Fibroblast of skin of right quadriceps (primary cell): Measurements from ENCODE around the gene MUC2.

ENCODE experiments used
- DNase-seq: peaks from one replicate; pipeline ENCODE4 v3.0.0-alpha.2; 2013

Gene MUC2

DNA sequence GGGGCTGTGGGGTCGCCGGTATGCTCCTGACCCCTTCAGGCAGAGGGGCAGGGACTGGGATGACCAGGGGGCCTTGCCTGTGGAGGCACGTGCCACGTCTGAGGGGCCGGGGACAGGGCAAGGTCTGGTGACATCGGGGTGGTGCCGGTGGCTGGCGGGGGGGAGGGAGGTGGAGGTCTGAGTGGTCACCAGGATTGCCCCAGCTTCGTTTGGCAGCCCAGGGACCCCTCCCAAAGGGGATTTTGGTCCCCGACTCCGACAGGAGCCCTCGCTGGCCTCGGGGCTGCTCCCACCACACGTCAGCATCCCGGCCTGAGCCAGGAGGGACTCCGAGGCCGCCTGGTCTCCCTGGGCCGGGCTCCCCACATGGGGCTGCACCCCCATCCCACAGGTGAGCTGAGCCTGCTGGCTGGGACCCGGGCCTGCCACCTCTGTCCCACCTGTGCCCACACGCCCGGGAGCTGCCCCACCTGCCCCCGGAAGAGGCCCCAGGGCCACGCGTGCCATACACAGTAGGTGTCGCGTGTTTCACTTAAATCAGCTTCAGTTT is 37.1 kb upstream of the MUC2 start:
- no peak for DNase-seq

DNA sequence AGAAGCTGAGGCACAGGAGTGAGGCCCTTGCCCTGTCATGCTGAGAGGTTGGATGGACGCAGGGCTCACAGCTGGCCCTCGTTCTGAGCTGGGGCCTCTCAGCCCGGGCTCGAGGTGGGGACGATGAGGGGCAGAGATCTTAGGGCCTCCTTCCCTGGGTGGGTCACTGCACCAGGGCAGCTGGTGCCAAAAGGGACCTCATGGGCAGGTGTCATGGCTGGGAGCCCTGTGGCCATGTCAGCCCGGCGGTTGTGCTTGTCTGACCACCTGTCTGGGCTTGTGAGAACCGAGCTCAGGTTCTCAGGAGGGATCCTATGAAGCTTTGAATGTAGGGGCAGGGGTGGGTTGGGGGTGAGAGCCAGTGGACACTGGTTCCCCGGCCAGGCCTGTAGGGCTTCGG is 36.3 kb upstream of the MUC2 start:
- no peak for DNase-seq

DNA sequence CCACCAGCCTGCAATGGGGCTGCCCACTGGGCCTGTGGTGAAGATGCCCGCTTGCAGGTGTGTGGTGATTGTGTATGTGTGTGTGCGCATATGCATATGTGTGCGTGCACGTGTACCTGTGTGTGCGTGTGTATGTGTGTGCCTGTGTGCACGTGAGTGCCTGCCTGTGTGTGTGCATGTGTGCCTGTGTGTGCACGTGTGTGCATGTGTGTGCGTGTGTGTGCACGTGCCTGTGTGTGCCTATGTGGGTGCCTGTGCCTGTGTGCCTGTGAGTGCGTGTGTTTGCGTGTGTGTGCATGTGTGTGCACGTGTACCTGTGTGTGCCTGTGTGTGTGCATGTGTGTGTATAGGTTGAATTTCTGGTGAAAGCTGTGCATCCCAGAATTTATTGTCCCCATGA is 35.8 kb upstream of the MUC2 start:
- DNase-seq = no peak

DNA sequence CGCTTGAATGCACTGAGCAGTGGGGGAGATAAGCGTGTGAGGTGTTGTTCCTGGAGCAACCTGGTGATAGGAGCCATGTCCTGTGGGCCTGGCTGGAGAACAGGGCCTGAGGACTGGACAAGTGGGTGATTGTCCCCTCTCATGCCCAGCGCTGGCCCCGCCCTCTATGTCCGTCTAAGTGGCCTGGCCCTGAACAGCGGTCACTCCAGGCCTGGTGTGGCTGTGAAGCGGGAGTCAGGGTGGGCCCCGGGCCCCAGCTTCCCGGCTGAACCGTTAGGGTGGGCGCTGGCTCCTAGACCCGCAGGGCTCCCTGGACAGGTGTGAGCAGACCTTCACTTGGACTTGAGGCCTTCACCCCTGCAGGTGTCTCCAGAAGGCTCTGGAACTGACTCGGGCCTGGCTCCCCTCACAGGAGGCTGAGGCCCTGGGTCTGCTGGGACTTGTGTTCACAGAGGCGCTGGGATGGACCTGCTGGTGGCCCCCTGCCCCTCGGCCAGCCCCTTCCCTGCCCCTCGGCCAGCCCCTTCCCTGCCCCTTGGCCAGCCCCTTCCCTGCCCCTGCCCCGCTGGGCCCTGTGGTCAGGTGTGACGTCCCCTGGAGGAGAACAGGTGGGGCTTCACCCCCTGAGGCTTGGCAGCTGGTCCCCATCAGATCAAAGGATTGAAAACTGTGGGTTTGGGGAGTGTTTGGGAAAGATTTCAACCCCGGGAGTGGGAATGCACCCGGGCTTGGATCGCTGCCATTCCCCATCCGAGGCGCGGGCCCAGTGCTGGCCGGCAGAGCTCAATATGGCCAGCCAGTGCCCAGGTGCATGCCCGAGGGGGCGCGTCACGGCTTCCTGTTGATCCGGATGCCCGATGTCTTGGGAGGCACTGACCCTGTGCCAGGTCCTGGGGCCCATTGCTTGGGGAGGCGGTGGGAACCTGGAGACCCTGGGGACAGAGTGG is 34.9 kb upstream of the MUC2 start:
- no peak for DNase-seq

DNA sequence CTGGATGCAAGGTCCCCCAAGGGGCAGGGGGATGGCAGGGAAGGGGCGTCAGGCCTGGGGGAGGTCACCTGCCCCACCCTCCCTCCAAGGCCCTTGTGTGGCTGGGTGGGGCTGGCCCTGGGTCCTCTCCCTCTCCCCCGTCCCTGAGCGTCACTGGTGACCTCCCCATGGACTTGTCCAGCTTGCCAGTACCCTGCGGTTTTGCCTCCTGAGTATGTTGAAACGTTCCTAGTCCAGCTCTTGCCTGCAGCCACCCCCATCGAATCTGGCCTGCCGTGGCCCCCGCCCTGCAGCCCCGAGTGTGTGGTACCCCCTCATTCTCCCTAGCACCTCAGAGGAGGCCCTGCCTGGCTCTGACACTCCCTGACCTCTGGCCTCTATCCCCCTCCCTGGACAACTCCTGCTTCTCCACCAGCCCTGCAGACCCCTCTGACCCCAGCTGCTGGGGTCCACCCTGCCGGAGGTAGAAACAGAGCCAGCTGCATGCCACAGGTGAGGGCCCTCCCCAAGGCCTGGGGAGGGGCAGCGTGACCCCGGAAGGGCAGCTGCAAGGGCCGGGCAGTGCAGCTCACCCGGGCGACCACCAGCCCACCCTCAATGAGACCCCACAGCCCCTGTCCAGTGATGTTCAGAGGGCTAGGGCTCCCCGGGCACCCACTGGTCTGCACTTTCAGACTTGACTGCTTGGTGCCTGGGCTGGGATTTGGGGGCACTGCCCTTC is 34.1 kb upstream of the MUC2 start:
- DNase-seq = no peak

DNA sequence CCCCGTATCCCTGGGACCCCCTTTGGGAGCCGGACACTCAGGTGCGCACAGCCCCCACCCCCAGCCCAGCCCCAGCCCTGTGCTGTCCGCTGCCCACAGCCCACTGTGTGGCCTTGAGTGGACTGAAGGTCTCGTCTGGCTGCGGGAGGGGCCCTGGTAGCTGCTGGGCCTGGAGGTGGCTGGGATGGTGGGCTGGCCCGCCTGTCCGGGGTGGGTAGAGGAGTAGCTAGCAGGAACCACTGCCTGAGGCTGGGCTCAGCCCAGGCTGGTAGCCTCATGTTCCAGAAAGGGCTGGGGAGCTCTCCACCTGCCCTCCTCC is 33.6 kb upstream of the MUC2 start:
- DNase-seq = no peak

DNA sequence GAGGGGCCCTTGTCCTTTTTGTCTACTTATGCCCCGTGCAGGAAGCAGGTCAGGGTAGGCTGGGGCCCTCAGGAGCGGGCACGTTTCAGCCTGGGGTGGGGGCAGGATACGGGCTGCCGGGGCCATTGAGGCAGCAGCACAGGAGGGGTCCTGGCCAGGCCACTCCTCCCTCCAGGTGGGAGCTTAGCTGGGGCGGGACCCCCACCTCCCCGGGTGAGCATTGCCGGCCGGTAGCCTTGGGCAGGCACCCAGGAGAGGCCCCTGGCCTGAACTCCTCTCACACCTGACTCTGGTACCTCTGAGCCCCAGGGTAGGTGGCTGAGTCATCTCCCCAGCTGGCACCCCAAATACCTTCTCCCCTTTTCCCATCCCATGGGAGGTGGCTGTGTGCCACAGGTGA is 33.2 kb upstream of the MUC2 start:
- DNase-seq = no peak

DNA sequence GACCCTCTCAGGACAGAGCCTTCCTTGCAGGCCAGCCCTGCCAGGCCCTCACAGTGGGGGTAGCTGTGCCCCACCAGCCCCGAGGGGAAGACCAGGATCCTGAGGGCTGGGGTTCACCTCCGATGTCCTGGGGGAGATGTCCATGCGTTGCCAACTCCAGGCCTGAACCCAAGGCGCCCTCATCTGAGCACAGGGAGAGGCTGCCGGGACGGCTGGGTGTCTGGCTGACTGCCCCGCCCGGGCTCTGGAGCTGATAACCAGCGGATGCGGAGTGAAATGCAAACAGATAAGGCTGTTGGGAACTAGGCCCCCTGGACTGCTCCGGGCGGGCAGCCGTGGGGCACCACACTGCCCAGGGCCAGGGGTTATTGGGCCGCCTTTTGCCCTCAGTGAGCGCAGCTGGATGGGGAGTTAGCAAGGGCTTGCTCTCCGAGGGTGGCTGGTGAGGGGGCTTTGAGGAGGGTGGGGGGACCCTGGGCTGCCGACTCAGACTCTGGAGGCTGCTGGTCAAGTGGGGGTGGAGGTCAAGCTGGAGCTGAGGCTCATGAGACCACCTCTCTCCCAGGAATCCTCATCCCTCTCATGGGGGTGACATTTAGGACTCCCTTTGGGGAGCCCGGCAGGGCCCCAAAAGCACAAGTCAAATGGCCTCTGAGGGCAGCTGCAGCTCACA is 32.6 kb upstream of the MUC2 start:
- DNase-seq = no peak

DNA sequence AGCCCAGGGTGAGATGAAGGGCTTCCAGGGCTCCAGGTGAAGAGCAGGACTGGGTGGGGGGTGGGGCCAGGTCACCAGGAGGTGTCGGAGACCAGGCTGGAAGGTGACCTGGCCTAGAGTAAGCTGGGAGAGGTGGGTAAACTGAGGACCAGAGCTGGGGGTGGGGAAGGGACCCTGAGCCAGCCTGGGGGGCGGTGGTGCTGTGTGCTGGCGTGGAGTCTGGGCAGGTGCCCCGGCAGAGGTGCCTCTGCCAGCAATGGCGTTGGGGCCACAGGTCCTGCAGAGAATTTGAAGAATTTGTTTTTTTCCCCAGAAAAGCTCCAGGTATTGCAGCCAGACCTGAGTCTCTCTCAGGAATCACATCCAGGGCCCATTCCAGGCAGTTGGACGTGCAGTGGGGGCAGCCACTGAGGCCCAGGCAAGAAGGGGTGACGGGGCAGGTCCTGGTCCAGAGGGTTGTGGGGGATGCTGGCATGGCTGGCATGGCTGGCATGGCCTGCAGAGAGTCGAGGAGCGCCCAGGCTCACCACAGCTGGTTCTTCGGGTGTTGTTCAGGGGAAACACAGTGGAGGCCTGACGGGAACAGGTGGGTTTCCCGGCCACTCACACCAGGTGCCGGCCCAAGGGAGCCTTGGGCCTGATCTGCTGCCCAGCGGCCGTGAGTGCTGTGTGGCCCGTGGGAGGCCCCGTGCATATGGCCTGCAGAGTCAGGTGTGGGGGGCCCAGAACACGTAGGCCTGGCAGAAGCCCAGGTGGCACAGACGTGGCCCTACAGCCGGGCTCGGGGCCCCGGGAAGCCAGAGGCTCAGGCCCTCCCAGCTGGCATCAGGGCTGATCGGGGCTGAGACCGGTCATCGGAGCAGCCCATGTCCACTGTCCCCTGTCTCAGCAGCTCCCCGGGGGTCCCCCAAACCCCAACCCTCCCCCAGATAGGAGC is 31.8 kb upstream of the MUC2 start:
- DNase-seq = no peak

DNA sequence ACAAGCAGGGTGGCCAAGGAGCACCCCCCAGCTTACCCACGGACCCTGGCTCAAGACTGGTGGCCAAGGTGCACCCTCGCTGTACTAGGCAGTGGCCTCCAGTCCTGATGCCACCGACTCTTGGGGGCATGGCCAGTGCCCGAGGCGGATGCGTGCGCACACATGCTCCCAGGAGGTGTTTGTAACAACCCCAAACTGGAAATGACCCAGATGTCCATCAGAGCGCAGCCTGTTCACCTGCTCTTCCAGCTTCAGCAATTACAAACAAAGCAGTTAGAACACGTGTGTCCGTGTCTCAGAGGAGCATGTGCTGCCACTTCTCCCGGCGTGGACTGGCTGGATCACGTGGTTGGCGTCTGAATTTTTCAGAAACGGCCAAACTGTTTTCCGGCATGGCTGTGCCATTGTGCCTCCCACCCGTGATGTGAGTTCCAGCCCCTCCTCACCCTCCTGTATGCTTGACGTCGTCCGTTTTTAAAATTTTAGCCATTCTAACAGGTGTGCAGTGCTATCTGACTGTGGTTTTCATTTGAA is 31.0 kb upstream of the MUC2 start:
- DNase-seq = no peak

DNA sequence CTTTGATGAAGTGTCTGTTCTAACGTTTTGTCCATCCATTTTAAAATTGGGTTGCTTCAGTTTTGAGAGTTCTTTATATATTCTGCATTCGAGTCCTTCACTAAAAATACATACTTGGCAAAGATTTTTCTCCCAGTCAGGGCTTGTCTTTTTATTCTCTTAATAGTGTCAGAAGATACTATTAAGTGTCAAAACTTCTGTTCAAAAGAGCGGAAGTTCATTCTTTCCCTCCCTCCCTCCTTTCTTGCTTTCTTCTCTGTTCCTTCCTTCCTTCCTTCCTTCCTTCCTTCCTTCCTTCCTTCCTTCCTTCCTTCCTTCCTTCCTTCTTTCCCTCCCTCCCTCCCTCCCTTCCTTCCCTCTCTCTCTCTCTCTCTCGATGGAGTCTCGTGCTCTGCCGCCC is 30.5 kb upstream of the MUC2 start:
- no peak for DNase-seq

DNA sequence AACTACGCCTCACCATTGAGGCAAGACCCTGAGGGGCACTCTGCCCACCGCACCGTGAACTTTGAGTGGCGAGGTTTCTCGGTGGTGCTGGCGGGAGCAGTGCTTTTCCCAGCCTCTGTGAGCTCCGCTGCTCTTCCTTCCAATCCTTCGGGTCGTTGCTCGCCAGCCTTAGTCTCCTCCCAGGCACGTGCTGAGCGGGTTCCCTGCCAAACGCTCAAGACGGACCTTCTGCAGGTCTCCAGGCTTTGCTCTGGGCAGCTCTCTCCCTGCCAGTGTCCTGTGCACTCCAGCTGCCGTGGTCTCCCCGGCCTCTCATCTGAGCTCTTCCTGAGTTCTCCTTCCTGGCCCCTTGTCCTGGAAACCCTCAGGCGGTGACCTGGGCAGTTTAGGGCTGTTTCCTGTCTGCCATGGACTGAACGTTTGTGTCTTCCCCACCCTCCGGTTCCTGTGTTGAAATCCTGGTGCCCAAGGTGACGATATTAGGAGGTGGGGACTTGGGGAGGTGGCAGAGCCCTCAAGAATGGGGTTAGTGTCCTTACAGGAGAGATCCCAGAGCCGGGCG is 27.0 kb upstream of the MUC2 start:
- DNase-seq = no peak

DNA sequence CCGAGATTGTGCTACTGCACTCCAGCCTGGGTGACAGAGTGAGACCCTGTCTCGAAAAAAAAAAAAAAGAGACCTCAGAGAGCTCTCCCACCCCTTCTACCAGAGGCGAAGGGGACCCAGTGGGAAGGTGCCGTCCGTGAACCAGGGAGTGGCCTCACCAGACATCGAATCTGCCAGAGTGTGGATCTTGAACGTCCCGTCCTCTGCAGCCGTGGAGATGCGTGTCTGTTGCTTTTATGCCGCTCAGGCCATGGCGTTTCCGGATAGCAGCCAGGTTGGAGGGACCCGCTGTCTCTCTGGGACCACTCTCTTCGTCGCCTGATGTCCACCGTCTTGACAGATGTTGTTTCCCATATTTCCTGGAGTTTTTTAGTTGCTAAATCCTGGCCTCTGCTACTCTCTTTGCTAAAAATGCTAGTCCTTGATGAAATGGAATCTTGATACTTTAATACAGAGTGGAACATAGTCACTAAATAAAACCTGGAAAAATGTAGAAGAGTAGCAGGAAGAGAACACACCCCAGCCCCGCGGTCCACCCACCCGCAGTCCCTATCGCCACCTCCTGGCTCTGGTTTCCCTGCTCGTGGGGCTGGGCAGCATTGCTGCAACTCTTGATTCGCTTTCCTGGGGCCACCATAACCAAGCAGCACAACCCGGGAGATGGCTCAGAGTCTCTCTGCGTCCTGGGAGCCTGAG is 26.2 kb upstream of the MUC2 start:
- DNase-seq = no peak

DNA sequence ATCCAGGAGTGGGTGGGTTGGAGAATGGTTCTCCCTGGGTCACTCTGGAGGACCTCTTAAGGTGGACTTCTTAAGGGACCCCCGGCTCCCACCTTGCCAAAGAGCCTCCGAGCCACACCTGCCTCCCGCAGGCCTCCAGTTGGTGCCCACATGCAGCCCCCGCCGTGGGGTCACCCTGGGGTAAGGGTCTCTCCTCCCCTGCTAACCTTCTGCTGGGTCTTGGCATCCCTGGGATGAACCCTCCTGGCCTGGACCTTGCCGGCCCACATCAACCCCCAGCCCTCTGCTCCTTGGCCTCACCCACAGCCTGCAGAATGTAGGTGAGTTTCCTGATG is 25.6 kb upstream of the MUC2 start:
- DNase-seq = no peak

DNA sequence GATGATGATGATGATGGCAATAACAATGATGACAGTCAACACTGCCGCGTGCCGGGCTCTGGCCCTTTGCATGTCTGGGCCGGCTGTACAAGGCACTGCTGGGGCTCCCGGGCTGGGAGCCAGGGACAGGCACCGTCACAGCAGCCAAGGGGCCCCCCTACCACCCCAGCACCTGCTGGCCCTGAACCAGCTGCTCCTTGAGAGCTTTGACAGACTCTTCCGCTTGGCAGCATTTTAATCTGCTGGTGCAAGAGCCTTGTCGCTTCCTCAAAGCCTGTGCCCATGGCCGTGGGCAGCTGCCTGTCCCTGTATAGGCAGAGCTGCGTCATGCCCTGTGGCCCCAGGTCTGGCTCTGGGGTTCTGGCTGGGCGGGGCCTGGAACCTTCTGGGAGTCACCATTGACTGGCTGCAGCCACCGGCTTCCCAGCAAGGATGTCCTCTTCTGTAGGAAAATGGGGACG is 25.2 kb upstream of the MUC2 start:
- DNase-seq = no peak

DNA sequence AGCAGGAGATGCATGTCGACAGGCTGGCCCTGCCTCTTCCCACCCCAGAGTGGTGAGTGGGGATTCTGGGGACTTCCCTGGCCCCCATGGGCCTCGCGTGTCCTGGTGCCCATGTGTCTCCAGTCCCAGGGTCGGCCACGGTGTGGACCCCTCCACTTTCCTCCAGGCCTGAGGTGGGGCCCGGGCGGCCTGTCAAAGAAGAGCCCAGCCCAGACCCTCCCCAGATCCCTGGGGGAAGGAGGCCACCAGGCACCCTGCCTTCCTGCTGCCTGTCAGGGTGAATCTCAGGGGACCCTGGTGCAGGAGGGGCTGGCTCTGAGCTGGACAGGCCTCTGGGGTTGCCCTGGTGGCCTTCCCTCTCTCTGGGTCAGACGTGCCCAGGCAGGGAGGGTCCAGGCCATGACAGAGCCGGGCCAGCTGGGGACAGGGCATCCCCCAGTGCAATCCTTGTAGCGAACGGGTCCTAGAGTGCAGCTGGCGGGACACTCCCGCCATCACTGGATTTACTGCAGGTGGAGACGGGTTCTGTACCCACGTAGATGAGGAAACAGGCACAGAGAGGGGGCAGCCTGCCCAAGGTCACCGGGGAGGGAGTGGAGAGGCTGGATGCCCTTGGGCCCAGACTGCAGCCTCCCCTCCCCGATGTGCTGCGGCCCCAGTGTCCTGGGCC is 24.6 kb upstream of the MUC2 start:
- DNase-seq = no peak

DNA sequence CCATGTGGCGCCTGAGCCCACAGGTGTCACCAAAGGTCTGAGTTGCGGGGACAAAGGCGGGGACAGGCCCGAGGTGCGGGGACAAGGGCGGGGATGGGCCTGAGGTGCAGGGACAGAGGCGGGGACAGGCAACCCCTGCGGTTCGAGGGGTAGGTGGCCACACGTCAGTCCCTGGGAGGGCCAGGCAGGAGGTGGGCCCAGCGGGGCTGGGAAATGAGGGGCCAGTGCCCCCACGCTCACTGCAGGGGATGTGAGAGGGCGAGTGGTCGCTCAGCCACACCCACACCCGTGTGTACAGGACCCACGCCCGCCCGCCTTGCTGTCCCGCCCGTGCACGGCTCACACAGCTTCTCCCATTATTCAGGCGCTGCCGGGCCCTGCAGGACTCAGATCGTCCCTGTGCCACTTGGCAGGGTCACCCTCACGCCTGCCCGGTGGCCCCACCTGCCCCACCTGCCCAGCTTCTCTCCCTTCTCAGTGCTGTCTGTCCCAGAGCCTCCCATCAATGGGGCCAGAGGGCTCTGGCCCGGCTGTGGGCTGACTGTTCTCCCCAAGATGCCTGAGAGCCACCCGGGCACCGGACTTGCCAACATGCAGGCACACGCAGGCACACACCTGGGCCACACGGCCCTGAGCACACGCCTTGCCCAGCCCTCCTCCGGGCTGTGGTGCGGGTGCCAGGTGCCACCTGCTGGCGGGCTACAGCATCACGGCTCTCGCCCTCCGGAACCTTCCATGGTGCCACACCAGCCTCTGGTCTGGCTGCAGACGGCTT is 23.9 kb upstream of the MUC2 start:
- peak; percentile 44 for DNase-seq

DNA sequence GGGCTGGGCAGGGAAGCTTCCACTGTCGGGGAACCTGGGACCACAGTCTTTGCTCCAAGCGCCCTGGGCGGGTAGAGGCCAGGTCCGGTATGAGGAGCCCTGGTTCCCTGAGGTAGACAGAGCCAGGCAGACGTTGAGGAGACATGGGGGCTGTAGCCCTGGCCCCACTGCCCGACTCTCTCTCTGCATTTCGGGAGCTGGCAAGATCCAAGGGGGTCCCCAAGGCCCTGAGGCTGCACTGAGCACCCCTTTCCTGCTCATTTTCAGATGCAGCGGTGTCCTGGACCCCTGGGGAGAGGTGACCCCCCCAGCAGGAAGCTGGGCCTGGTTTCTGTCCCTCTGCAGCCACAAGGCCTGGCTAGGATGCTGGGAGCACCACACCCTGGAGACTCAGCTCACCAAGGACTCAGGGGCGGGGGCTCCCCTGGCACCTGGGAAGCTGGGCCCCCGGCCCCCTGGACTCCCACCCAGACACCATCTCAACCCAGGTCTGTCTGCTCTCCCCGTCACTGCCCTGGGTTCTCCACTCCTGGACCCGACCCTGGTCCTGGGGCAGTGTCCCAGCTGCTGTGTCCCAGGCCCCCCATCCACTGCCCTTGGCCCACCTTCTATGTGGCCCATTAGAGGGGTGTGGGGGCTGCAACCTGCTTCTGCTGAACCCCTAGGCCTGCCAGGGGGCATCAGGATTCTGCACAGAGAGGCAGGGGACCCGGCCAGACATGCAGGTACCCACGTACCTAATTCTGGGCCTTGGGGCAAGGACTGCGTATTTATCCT is 23.1 kb upstream of the MUC2 start:
- DNase-seq = no peak
